ENCODE data around the gene FSCN2.

The FSCN2 gene

DNA sequence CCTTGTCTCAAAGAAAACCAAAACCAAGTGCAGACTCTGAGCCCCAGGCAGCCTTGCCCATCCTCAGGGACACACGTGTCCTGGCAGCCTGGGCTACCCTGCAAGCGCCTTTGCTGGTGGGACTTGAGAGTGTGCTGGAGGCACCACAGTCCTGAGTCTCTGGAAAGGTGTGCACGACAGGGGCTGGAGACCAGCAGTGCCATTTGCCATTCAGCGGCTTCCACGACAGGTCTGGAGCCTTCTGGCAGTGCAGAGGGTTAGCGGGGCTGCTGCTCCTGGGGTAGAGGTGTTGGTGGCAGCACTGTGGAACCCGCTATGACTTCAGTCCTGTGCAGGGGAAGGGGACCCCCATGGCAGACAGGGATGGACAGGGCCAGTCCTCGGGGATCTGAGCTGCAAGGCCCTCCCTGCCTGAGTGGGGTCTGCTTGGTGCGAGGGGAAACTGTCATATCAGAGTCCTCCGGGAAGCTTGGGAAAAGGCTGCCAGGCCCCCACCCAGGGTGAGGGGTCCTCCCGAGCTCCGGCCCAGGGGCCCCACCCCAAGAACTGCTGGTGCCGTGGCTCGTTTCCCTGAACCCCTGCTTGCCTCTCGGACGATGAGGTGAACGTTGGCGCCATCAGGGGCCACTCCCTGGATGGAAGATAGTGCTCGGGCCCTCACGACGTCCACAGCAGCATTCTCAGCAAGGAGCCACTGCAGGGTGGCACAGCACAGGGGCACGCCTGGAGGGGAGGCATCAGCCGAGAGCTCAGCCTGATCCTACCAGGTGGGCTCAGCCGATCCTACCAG is 17.2 kb downstream of the FSCN2 start:
- no peak overlapping the region for H3K4me3 ChIP-seq (ENCODE audit: low read length)
- TF ChIP-seq, protein P1, sequence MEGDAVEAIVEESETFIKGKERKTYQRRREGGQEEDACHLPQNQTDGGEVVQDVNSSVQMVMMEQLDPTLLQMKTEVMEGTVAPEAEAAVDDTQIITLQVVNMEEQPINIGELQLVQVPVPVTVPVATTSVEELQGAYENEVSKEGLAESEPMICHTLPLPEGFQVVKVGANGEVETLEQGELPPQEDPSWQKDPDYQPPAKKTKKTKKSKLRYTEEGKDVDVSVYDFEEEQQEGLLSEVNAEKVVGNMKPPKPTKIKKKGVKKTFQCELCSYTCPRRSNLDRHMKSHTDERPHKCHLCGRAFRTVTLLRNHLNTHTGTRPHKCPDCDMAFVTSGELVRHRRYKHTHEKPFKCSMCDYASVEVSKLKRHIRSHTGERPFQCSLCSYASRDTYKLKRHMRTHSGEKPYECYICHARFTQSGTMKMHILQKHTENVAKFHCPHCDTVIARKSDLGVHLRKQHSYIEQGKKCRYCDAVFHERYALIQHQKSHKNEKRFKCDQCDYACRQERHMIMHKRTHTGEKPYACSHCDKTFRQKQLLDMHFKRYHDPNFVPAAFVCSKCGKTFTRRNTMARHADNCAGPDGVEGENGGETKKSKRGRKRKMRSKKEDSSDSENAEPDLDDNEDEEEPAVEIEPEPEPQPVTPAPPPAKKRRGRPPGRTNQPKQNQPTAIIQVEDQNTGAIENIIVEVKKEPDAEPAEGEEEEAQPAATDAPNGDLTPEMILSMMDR (conservative IDR thresholded peaks at IDR 0.05; ENCODE audit: low read length): no peak
- DNase-seq (ENCODE audit: low read depth): no peak

DNA sequence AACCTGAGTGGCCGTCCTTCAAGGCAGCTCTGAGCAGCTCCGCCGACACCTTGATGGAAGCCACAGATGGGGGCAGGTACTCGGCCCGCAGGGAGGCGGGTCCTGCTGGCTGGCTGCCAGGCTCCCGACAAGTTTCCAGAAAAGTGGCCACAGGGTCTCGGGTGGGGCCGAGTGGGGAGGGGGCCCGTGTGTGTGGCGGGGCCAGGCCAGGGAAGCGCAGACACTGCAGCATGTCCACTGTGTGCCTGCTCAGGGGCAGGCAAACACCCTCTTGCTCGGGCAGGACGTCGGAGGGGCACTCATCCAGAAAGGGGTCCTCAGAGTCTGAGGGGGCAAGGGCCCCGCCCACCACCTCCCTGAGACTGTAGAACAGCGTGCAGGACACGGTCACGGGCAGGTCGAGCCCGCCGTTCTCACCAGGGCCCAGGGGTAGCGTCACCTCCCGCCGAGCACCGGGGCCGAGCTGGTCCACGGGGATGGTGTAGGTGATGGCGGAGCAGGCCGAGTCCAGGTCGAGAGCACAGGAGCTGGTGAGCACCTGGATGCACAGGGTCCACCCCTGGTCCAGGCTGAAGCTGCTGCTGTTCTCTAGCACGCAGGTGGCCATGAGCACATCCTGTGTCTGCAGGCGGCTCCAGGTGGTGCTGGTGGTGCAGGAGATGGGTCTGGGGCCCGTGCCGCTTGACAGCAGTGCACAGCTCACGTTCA is 18.9 kb downstream of the FSCN2 start:
- DNase-seq (ENCODE audit: low read depth): no peak
- H3K4me3 ChIP-seq (ENCODE audit: low read length): no peak overlapping the region
- TF ChIP-seq, protein P1 (conservative IDR thresholded peaks at IDR 0.05; ENCODE audit: low read length): no peak

DNA sequence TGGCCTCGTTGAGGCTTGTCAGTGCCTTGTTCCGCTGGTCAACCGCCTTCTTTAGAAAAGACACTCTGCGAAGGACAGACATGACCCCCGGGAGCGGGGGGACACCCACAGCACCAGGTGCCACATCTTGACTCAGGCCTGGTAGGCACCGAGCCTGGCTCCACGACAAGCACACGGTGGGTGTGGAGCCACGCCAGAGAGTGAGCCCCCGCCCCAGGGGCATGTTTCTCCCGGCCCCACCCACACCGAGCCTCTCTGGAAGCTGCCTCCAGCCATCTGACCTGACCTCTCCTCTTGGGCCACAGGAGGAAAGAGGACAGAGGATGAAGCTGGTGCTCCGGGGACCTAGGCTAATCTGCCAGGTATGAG is 19.4 kb downstream of the FSCN2 start:
- TF ChIP-seq, protein P1 (conservative IDR thresholded peaks at IDR 0.05; ENCODE audit: low read length): no peak
- DNase-seq (ENCODE audit: low read depth): no peak
- H3K4me3 ChIP-seq (ENCODE audit: low read length): no peak overlapping the region

DNA sequence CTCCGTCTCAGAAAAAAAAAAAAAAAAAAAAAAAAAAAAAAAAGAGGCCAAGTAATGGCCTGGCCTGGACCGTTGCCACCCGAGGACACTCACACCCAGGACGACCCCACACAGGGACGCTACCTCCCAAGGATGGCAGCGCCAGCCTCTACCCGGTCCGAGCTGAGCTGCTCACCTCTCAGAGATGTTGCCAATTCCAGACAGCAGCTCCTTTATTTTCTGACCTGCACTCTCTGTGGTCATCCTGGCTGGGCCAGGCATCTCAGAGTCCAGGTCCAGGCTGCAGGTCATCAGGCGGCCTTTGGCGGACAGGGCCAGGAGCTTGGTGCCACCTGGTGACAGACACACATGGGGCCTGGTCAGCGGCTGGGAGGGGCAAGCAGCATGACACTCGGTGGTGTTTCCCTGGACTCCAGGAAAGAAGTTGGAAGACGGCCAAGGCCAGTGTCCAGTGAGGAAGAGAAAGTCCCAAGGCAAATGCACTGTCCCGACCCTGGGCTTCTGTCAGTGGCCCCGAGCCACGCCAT is 20.9 kb downstream of the FSCN2 start:
- TF ChIP-seq, protein P1 (conservative IDR thresholded peaks at IDR 0.05; ENCODE audit: low read length): no peak
- DNase-seq (ENCODE audit: low read depth): no peak
- no peak overlapping the region for H3K4me3 ChIP-seq (ENCODE audit: low read length)

DNA sequence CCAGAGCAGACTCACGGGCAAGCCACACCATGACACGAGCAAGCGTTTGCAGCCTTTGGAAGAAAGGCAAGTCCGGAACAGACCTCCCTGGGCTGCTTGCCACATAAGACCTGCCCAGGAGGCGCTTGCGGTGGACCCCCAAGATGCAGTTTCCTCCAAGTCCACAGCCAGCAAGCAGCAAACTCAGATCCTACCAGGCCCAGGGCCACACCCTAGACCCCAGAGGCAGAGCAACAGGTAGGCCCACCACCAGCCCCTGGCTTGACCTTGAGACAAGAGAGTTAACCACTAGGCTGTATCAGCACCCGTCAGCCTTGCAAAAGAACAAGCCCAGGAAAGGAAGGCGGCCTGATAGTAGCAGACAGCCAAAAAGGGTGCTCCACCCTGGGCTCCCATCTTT is 21.6 kb downstream of the FSCN2 start:
- H3K4me3 ChIP-seq (ENCODE audit: low read length): no peak overlapping the region
- no peak for DNase-seq (ENCODE audit: low read depth)

DNA sequence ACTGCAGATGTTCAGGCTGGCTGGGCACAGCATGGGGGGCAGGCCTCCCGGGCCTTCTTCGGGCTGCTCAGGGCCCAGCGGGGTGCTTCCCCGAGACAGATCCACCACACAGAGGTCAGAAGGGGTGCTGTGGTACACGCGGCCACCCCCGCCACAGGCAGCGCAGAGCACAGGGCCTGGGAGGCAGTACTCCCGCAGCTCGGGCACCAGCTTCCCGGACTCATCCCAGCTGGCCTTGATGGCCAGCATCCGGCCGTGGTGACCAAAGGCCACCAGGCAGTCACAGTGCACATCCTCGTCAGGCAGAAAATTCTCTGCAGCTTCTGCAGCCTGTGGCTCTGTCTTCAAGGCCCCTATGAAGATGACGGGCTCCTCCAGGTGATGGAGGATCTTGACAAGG is 22.1 kb downstream of the FSCN2 start:
- TF ChIP-seq, protein P1 (conservative IDR thresholded peaks at IDR 0.05; ENCODE audit: low read length): no peak
- H3K4me3 ChIP-seq (ENCODE audit: low read length): no peak overlapping the region
- DNase-seq (ENCODE audit: low read depth): no peak

More for the DNA sequence above, 21.6 kb downstream of the FSCN2 start:
- TF ChIP-seq, protein P1 (conservative IDR thresholded peaks at IDR 0.05; ENCODE audit: low read length): no peak

All from AG10803 (cell line).